K562 (cell line): ENCODE measurements around the gene KDELR3. TPM values are rescaled to one million over a fixed set of nuclear protein-coding genes. Genes with fewer than 3 reads are reported as not detected.

ENCODE experiments used
- CCNT2 ChIP-seq: IDR thresholded peaks from 2 replicates; pipeline ENCODE4 v1.6.1; 2011; ENCODE audit warnings: borderline replicate concordance, low read depth, mild to moderate bottlenecking, moderate library complexity, mixed read lengths, low read length; ENCODE audit not compliant: insufficient read length; ENCODE audit errors: extremely low read depth
- GABPA ChIP-seq: fragments of 200-800 bp; sonication (Bioruptor generic); conservative IDR thresholded peaks from 2 replicates; pipeline ENCODE4 v1.6.1; 2016; ENCODE audit warnings: low read depth, missing genetic modification characterization, missing compliant biosample characterization
- JUND ChIP-seq, 2 experiments: IDR thresholded peaks; 2 replicates in 1 of 2; 3 replicates in 1 of 2; pipeline ENCODE4 v1.6.1; 2011; ENCODE audit warnings: borderline replicate concordance in 2 of 2, low read depth in 2 of 2, low read length in 2 of 2, improper control_type of control experiment in 1 of 2, missing biosample characterization in 1 of 2, missing genetic modification characterization in 1 of 2, missing genetic modification reagents in 1 of 2
- MLX ChIP-seq, 2 experiments: fragments of 450-650 bp in 1 of 2; sonication (generic) in 1 of 2; formaldehyde crosslinking; conservative IDR thresholded peaks; 2 replicates each; pipeline versions ENCODE4 v1.4.0 to v1.8.1; 2020 to 2022; ENCODE audit warnings: mild to moderate bottlenecking in 1 of 2, missing genetic modification reagents in 1 of 2
- PKNOX1 ChIP-seq: fragments of 450-650 bp; IDR thresholded peaks from 2 replicates; pipeline ENCODE4 v1.6.1; 2016
- RB1 ChIP-seq: fragments of 450-650 bp; IDR thresholded peaks from 2 replicates; pipeline ENCODE4 v1.6.1; 2017; ENCODE audit warnings: low read depth, mild to moderate bottlenecking
- RCOR1 ChIP-seq, 2 experiments: IDR thresholded peaks; 2 replicates each; pipeline ENCODE4 v1.6.1; 2012; ENCODE audit warnings: low read depth in 2 of 2, low read length in 2 of 2, borderline replicate concordance in 1 of 2, improper control_type of control experiment in 1 of 2
- SREBF2 ChIP-seq: sonication (generic); formaldehyde crosslinking; IDR thresholded peaks from 2 replicates; pipeline ENCODE4 v1.4.0; 2020; ENCODE audit warnings: mild to moderate bottlenecking, missing genetic modification reagents
- TRIM28 ChIP-seq: fragments of 450-650 bp; IDR thresholded peaks from 2 replicates; pipeline ENCODE4 v1.6.1; 2017
- ZNF324 ChIP-seq: fragments of 250-450 bp; sonication (Bioruptor Pico); IDR thresholded peaks from 2 replicates; pipeline ENCODE4 v1.4.0; 2020; ENCODE audit warnings: mild to moderate bottlenecking
- ZNF354B ChIP-seq: fragments of 250-450 bp; sonication (Bioruptor Pico); IDR thresholded peaks from 2 replicates; pipeline ENCODE4 v1.4.0; 2020
- polyA plus RNA-seq, 8 experiments: library from polyadenylated mRNA; depleted of rRNA in 4 of 8; stranded (reverse) in 5 of 8; unstranded in 3 of 8; fragments of >200 nt; fragmentation: Nextera tagmentation in 2 of 8; fragmentation: Illumina TruSeq in 1 of 8; extraction: Ambion mirVana in 2 of 8; extraction: Trizol in 1 of 8; gene quantifications; 2 replicates each; pipeline versions ENCODE4 v1.2.1 to v1.2.3, GENCODE V29; 2011 to 2014; ENCODE audit warnings: inconsistent platforms in 1 of 8, missing spikeins in 1 of 8
- total RNA-seq, 7 experiments: library from RNA; depleted of rRNA in 6 of 7; stranded (reverse); fragments of >200 nt in 6 of 7; fragmentation: Illumina TruSeq in 2 of 7; extraction: Trizol in 2 of 7; gene quantifications; 2 replicates each; pipeline versions ENCODE4 v1.2.1 to v1.2.3, GENCODE V29; 2011 to 2021; ENCODE audit warnings: low replicate concordance in 1 of 7
- TF ChIP-seq, protein P1 (sequence below): fragments of 200-800 bp; sonication (Bioruptor generic); IDR thresholded peaks from 2 replicates; pipeline ENCODE4 v1.6.1; 2017; ENCODE audit warnings: missing genetic modification characterization, missing compliant biosample characterization
- TF ChIP-seq, protein P2 (sequence below): fragments of 250-450 bp; sonication (Bioruptor Pico); IDR thresholded peaks from 2 replicates; pipeline ENCODE4 v1.6.1; 2021; ENCODE audit warnings: mild to moderate bottlenecking
- TF ChIP-seq, protein P3 (sequence below): fragments of 450-650 bp; IDR thresholded peaks from 2 replicates; pipeline ENCODE4 v1.6.1; 2016; ENCODE audit warnings: low read depth

Gene KDELR3
- total and polyA plus RNA-seq, 9 of the 15 experiments (the other 6 are each of a cell fraction or from before 2014, with no cell fraction given), result 7.1 to 44.8 (median 9.6) TPM

DNA sequence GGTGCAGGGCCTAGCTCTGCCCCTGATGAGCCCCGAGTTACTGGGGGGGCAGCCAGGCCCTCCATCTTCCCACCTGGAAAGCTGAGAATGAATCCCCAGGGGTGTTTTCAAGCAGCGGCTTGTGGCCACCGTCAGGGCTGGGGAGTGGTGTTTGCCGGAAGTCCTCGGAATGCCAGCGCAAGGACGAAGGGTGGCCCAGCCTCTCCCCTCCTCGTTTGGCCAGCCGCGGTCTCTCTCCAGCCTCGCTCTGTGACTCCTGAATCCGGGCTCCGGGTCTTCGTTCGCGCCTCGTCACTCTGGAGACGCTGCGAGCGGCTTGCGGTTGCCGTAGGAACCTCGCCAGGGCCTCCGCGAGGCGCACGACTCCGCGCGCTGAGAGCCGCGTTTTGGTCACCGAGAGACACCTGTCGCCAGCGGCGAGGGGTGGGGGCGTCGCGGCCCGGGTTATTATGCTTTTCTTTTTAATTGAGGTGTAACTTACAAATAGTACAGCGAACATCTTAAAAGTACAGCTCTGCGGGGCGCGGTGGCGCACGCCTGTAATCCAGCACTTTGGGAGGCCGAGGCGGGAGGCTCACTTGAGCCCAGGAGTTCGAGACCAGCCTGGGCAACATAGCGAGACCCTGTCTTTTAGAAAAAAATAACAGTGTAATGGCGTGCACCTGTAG, 6.3 kb upstream of the KDELR3 start (continued):
- TF ChIP-seq MLX (CRISPR knock-in tag; conservative IDR thresholded peaks at IDR 0.05), result no peak
- no peak; the same call in 1 of the 2 replicates for TF ChIP-seq JUND (IDR thresholded peaks at IDR 0.05; ENCODE audit: borderline replicate concordance, low read depth, low read length)
- no peak; the same call in 2 of the 3 replicates for TF ChIP-seq JUND (tag; IDR thresholded peaks at IDR 0.05; ENCODE audit: borderline replicate concordance, low read depth, low read length)
- no peak for TF ChIP-seq ZNF354B (CRISPR knock-in tag)
- peak; percentile 43; the same call in 1 of the 2 replicates for TF ChIP-seq RB1
- TF ChIP-seq TRIM28, result no peak
- TF ChIP-seq, protein P1, sequence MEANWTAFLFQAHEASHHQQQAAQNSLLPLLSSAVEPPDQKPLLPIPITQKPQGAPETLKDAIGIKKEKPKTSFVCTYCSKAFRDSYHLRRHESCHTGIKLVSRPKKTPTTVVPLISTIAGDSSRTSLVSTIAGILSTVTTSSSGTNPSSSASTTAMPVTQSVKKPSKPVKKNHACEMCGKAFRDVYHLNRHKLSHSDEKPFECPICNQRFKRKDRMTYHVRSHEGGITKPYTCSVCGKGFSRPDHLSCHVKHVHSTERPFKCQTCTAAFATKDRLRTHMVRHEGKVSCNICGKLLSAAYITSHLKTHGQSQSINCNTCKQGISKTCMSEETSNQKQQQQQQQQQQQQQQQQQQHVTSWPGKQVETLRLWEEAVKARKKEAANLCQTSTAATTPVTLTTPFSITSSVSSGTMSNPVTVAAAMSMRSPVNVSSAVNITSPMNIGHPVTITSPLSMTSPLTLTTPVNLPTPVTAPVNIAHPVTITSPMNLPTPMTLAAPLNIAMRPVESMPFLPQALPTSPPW (CRISPR knock-in tag), result peak; percentile 42; the same call in 1 of the 2 replicates
- TF ChIP-seq ZNF324, result no peak
- no peak for TF ChIP-seq CCNT2
- TF ChIP-seq, protein P2, sequence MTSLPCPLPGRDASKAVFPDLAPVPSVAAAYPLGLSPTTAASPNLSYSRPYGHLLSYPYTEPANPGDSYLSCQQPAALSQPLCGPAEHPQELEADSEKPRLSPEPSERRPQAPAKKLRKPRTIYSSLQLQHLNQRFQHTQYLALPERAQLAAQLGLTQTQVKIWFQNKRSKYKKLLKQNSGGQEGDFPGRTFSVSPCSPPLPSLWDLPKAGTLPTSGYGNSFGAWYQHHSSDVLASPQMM (CRISPR knock-in tag), result no peak
- no peak for TF ChIP-seq SREBF2
- TF ChIP-seq RCOR1 (IDR thresholded peaks at IDR 0.05; ENCODE audit: borderline replicate concordance in 1 of 2, low read depth in 2 of 2, low read length in 2 of 2), result 0 out of 4 replicates have a peak, but pooled peaks of 1 of the 2 experiments have one; percentile 38
- TF ChIP-seq GABPA (tag), result peak; percentile 14; the same call in 1 of the 2 replicates
- peak; percentile 73 for TF ChIP-seq PKNOX1
- TF ChIP-seq, protein P3, sequence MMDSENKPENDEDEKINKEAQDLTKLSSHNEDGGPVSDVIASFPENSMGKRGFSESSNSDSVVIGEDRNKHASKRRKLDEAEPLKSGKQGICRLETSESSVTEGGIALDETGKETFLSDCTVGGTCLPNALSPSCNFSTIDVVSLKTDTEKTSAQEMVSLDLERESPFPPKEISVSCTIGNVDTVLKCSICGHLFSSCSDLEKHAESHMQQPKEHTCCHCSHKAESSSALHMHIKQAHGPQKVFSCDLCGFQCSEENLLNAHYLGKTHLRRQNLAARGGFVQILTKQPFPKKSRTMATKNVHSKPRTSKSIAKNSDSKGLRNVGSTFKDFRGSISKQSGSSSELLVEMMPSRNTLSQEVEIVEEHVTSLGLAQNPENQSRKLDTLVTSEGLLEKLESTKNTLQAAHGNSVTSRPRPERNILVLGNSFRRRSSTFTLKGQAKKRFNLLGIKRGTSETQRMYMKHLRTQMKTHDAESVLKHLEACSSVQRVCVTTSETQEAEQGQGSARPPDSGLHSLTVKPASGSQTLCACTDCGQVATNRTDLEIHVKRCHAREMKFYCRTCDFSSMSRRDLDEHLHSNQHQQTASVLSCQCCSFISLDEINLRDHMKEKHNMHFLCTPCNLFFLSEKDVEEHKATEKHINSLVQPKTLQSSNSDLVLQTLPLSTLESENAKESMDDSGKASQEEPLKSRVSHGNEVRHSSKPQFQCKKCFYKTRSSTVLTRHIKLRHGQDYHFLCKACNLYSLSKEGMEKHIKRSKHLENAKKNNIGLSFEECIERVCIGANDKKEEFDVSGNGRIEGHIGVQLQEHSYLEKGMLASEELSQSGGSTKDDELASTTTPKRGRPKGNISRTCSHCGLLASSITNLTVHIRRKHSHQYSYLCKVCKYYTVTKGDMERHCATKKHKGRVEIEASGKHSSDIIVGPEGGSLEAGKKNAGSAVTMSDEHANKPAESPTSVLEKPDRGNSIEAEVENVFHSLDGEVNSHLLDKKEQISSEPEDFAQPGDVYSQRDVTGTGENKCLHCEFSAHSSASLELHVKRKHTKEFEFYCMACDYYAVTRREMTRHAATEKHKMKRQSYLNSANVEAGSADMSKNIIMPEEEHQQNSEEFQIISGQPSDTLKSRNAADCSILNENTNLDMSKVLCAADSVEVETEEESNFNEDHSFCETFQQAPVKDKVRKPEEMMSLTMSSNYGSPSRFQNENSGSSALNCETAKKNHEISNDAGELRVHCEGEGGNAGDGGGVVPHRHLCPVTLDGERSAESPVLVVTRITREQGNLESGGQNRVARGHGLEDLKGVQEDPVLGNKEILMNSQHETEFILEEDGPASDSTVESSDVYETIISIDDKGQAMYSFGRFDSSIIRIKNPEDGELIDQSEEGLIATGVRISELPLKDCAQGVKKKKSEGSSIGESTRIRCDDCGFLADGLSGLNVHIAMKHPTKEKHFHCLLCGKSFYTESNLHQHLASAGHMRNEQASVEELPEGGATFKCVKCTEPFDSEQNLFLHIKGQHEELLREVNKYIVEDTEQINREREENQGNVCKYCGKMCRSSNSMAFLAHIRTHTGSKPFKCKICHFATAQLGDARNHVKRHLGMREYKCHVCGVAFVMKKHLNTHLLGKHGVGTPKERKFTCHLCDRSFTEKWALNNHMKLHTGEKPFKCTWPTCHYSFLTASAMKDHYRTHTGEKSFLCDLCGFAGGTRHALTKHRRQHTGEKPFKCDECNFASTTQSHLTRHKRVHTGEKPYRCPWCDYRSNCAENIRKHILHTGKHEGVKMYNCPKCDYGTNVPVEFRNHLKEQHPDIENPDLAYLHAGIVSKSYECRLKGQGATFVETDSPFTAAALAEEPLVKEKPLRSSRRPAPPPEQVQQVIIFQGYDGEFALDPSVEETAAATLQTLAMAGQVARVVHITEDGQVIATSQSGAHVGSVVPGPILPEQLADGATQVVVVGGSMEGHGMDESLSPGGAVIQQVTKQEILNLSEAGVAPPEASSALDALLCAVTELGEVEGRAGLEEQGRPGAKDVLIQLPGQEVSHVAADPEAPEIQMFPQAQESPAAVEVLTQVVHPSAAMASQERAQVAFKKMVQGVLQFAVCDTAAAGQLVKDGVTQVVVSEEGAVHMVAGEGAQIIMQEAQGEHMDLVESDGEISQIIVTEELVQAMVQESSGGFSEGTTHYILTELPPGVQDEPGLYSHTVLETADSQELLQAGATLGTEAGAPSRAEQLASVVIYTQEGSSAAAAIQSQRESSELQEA, result no peak
